MCF 10A (cell line): ENCODE data around the gene ZNF14. TPM values are rescaled to one million over a fixed set of nuclear protein-coding genes. Genes with fewer than 3 reads are reported as not detected.

Source experiments
- BruUV-seq: library from RNA; stranded (reverse); fragments of 400-500 nt; replicated peaks from 2 replicates; lab custom pipeline; 2021; lab: Mats Ljungman, UMichigan
- CTCF ChIA-PET: fragments of 300-600 bp; sonication (Branson Sonifier 250); formaldehyde crosslinking; extraction: SDS; loops from one replicate; lab custom pipeline; 2021; ENCODE audit warnings: antibody characterized with exemption, inconsistent platforms; lab: Yijun Ruan, JAX
- POLR2A ChIA-PET: fragments of 300-600, 350-650 bp; sonication (Branson Sonifier 250); formaldehyde crosslinking; extraction: SDS; loops from one replicate; lab custom pipeline; 2020; ENCODE audit warnings: antibody characterized with exemption, inconsistent platforms; lab: Yijun Ruan, JAX
- DNase-seq: peaks from one replicate; pipeline ENCODE4 v3.0.0-alpha.2; 2018; ENCODE audit not compliant: unreplicated experiment
- H3K27ac Mint-ChIP-seq: one replicate; pipeline ENCODE4 v1.8.0; 2022; ENCODE audit warnings: mild to moderate bottlenecking, low read depth, mixed read lengths; ENCODE audit not compliant: unreplicated experiment
- H3K27me3 Mint-ChIP-seq: one replicate; pipeline ENCODE4 v1.8.0; 2022; ENCODE audit warnings: mixed read lengths; ENCODE audit not compliant: insufficient read depth, unreplicated experiment
- H3K36me3 Mint-ChIP-seq: one replicate; pipeline ENCODE4 v1.8.0; 2022; ENCODE audit warnings: mild to moderate bottlenecking, moderate library complexity, mixed read lengths; ENCODE audit not compliant: insufficient read depth, unreplicated experiment
- H3K4me1 Mint-ChIP-seq: one replicate; pipeline ENCODE4 v1.8.0; 2022; ENCODE audit warnings: mixed read lengths; ENCODE audit not compliant: insufficient read depth, unreplicated experiment
- H3K4me3 Mint-ChIP-seq: one replicate; pipeline ENCODE4 v1.8.0; 2022; ENCODE audit warnings: mild to moderate bottlenecking, moderate library complexity, mixed read lengths; ENCODE audit not compliant: unreplicated experiment
- H3K9me3 Mint-ChIP-seq: one replicate; pipeline ENCODE4 v1.8.0; 2022; ENCODE audit warnings: mixed read lengths; ENCODE audit not compliant: unreplicated experiment
- CTCF ChIP-seq: fragments of 200-600 bp; IDR thresholded peaks from one replicate; pipeline ENCODE4 v1.8.0; 2022; ENCODE audit warnings: antibody characterized with exemption, mild to moderate bottlenecking; ENCODE audit not compliant: unreplicated experiment
- intact Hi-C: fragments of 100-400 bp; cut with micrococcal nuclease; formaldehyde crosslinking; loops from 2 replicates; pipeline ENCODE4 v1.14.1; 2022
- total RNA-seq: library from RNA; stranded (reverse); gene quantifications from 2 replicates; pipeline ENCODE4 v1.2.3, GENCODE V29; 2022

Gene ZNF14
- total RNA-seq, 1 experiment from 2014 or later: 3.5 TPM

- DNase-seq: no peak
- POLR2A ChIA-PET: interaction anchor here (0.6 kb wide), 1 partner anchor 57 kb away, joined by 3 read pairs; no protein-coding TSS in a partner anchor
These were observed 25.3 kb upstream of the ZNF14 start for GRCh38 chr19:19758164-19758563.

GRCh38 chr19:19752760-19753403 is 20.0 kb upstream of the ZNF14 start:
- peaks cover 7% of the 10 kb centered on the region for H3K9me3 Mint-ChIP-seq
- TF ChIP-seq CTCF: no peak
- POLR2A ChIA-PET: no interaction called here
- intact Hi-C loops: no loop called here
- no peaks in the 10 kb centered on the region for H3K27me3 Mint-ChIP-seq
- no peaks in the 10 kb centered on the region for H3K4me1 Mint-ChIP-seq
- no peak overlapping the region for H3K27ac Mint-ChIP-seq
- H3K4me3 Mint-ChIP-seq: no peak overlapping the region
- CTCF ChIA-PET: interaction anchor here (0.8 kb wide), 1 partner anchor 221 kb away, joined by 4 read pairs; no protein-coding TSS in a partner anchor
- no peak for DNase-seq
- no TSS peak for BruUV-seq
- no peaks in the 10 kb centered on the region for H3K36me3 Mint-ChIP-seq

More at GRCh38 chr19:19758164-19758563, 25.3 kb upstream of the ZNF14 start:
- CTCF ChIA-PET: interaction anchor here (0.5 kb wide), 1 partner anchor 1347 kb away, joined by 3 read pairs; no protein-coding TSS in a partner anchor
- Mint-ChIP-seq H3K27ac (no peak overlapping the region), H3K9me3 (peaks cover 7% of the 10 kb centered on the region), H3K4me1 (no peaks in the 10 kb centered on the region), H3K27me3 (no peaks in the 10 kb centered on the region), H3K36me3 (no peaks in the 10 kb centered on the region), H3K4me3 (no peak overlapping the region)
- intact Hi-C loops: no loop called here
- BruUV-seq: no TSS peak
- no peak for TF ChIP-seq CTCF

- ChIA-PET POLR2A (no interaction called here), CTCF (interaction anchor here (0.6 to 0.8 kb wide), 2 partner anchors 73 to 220 kb away, joined by 4 to 5 read pairs; no protein-coding TSS in a partner anchor)
- intact Hi-C loops: no loop called here
- H3K4me1 Mint-ChIP-seq: no peaks in the 10 kb centered on the region
- H3K27me3 Mint-ChIP-seq: no peaks in the 10 kb centered on the region
- H3K9me3 Mint-ChIP-seq: peaks cover 7% of the 10 kb centered on the region
- DNase-seq: no peak
- no peak overlapping the region for H3K27ac Mint-ChIP-seq
- no peak for TF ChIP-seq CTCF
- BruUV-seq: no TSS peak
- no peak overlapping the region for H3K4me3 Mint-ChIP-seq
- H3K36me3 Mint-ChIP-seq: no peaks in the 10 kb centered on the region
These were observed 18.9 kb upstream of the ZNF14 start for GRCh38 chr19:19751846-19752245.

GRCh38 chr19:19750842-19751790 is 18.2 kb upstream of the ZNF14 start:
- Mint-ChIP-seq H3K36me3 (no peaks in the 10 kb centered on the region), H3K27me3 (no peaks in the 10 kb centered on the region), H3K4me1 (no peaks in the 10 kb centered on the region), H3K4me3 (no peak overlapping the region), H3K9me3 (peaks cover 7% of the 10 kb centered on the region), H3K27ac (no peak overlapping the region)
- POLR2A ChIA-PET: no interaction called here
- CTCF ChIA-PET: interaction anchor here (0.6 kb wide), 1 partner anchor 74 kb away, joined by 5 read pairs; no protein-coding TSS in a partner anchor
- DNase-seq: no peak
- no peak for TF ChIP-seq CTCF
- intact Hi-C loops: no loop called here
- no TSS peak for BruUV-seq
